T-cell (primary cell): ENCODE data around the gene ACOT12. TPM values are rescaled to one million over a fixed set of nuclear protein-coding genes. Genes with fewer than 3 reads are reported as not detected.

Experiments used
- ATAC-seq, 4 experiments: fragments of 200-7000 bp in 3 of 4; fragments of 150-1000 bp in 1 of 4; cut with Tn5 transposase; replicated peaks in 1 of 4; 1 replicate in 3 of 4; 2 replicates in 1 of 4; pipeline ENCODE4 v1.10.0; 2021; ENCODE audit warnings: moderate library complexity in 3 of 4, mild to moderate bottlenecking in 2 of 4, moderate number of reproducible peaks in 1 of 4
- CTCF ChIA-PET, 2 donors: fragments of 300-600 bp; sonication (Branson Sonifier 250); formaldehyde crosslinking; loops; one replicate each; lab custom pipeline; 2022; ENCODE audit warnings: antibody characterized with exemption in 2 of 2; lab: Charles Lee
- POLR2A ChIA-PET, 2 donors: fragments of 300-600 bp; sonication (Branson Sonifier 250); formaldehyde crosslinking; loops; one replicate each; lab custom pipeline; 2022; ENCODE audit warnings: antibody characterized with exemption in 2 of 2; lab: Charles Lee
- DNase-seq, 35 experiments: peaks; one replicate each; pipeline versions ENCODE4 v3.0.0 to v3.0.0-alpha.2; 2013 to 2023
- H3K27ac ChIP-seq: one replicate; pipeline ENCODE4 v1.5.1; 2013; ENCODE audit warnings: low read length
- H3K27me3 ChIP-seq, 2 experiments: replicated peaks in 1 of 2; 1 replicate in 1 of 2; 2 replicates in 1 of 2; pipeline versions ENCODE4 v1.6.1 to v1.7.0; 2013; ENCODE audit warnings: low read length in 1 of 2, mixed read lengths in 1 of 2; ENCODE audit not compliant: control insufficient read depth in 2 of 2, insufficient read depth in 2 of 2; ENCODE audit errors: extremely low read depth in 1 of 2
- H3K36me3 ChIP-seq, 2 donors: 1 replicate in 1 of 2; 2 replicates in 1 of 2; pipeline versions ENCODE4 v1.6.1 to v1.7.0; 2013; ENCODE audit warnings: low read length in 1 of 2; ENCODE audit not compliant: control insufficient read depth in 2 of 2, insufficient read depth in 1 of 2; ENCODE audit errors: extremely low read depth in 1 of 2
- H3K4me1 ChIP-seq, 2 experiments: 1 replicate in 1 of 2; 2 replicates in 1 of 2; pipeline versions ENCODE4 v1.6.1 to v1.7.0; 2013; ENCODE audit warnings: low read length in 2 of 2, mixed read lengths in 1 of 2; ENCODE audit not compliant: insufficient read depth in 2 of 2, control insufficient read depth in 1 of 2; ENCODE audit errors: extremely low read depth in 1 of 2
- H3K4me3 ChIP-seq, 2 donors: 1 replicate in 1 of 2; 2 replicates in 1 of 2; pipeline versions ENCODE4 v1.5.1 to v1.7.0; 2013; ENCODE audit warnings: mild to moderate bottlenecking in 2 of 2, low read length in 1 of 2, moderate library complexity in 1 of 2; ENCODE audit not compliant: control insufficient read depth in 1 of 2; ENCODE audit errors: extremely low read depth in 1 of 2
- H3K9me3 ChIP-seq: 2 replicates; pipeline ENCODE4 v1.7.0; 2013
- H3K27ac Mint-ChIP-seq, 2 donors: one replicate each; pipeline ENCODE4 v1.8.0; 2020 to 2021; ENCODE audit warnings: mild to moderate bottlenecking in 2 of 2, mixed read lengths in 2 of 2
- H3K27me3 Mint-ChIP-seq, 2 donors: one replicate each; pipeline ENCODE4 v1.8.0; 2021 to 2022; ENCODE audit warnings: mixed read lengths in 2 of 2
- H3K36me3 Mint-ChIP-seq: one replicate; pipeline ENCODE4 v1.8.0; 2021; ENCODE audit warnings: mixed read lengths
- H3K4me1 Mint-ChIP-seq, 3 donors: one replicate each; pipeline ENCODE4 v1.8.0; 2020 to 2022; ENCODE audit warnings: mixed read lengths in 3 of 3, mild to moderate bottlenecking in 1 of 3
- H3K4me3 Mint-ChIP-seq, 3 donors: one replicate each; pipeline ENCODE4 v1.8.0; 2020 to 2022; ENCODE audit warnings: mild to moderate bottlenecking in 3 of 3, mixed read lengths in 3 of 3, moderate library complexity in 3 of 3
- H3K9me3 Mint-ChIP-seq, 3 donors: one replicate each; pipeline ENCODE4 v1.8.0; 2020 to 2022; ENCODE audit warnings: mixed read lengths in 3 of 3
- WGBS: methylation state at CpG from one replicate; pipeline ENCODE4 v1.1.5; 2013; ENCODE audit warnings: missing lambda C conversion rate; ENCODE audit not compliant: insufficient coverage; 5-methylcytosine and 5-hydroxymethylcytosine counted together
- total RNA-seq, 35 experiments: library from RNA in 6 of 35; stranded (reverse) in 6 of 35; fragments of 120-200 nt in 1 of 35; gene quantifications; one replicate each; pipeline versions ENCODE4 v1.2.1 to v1.2.4 and lab custom pipeline; 2013 to 2026

Gene ACOT12
- total RNA-seq, 5 donors from 2014 or later (not counting 1 experiment from before 2014, with no cell fraction given): 0.22 TPM; not detected in 4

- Histone ChIP-seq H3K4me1 (peaks cover 0 to 9% of the 10 kb centered on the region in 2 experiments), H3K9me3 (no peaks in the 10 kb centered on the region), H3K27ac (no peak overlapping the region), H3K36me3 (no peaks in the 10 kb centered on the region), H3K4me3 (no peak overlapping the region), H3K27me3 (peaks cover 2 to 33% of the 10 kb centered on the region in 2 experiments)
- DNase-seq: no peak
- CTCF ChIA-PET: interaction anchor here in 1 of 2 donors (1.1 kb wide), 1 partner anchor 9 kb away, joined by 3 read pairs; no protein-coding TSS in a partner anchor
- Mint-ChIP-seq H3K4me1 (peaks cover 5 to 10% (median 5%) of the 10 kb centered on the region in 3 donors), H3K36me3 (no peaks in the 10 kb centered on the region), H3K4me3 (no peak overlapping the region), H3K9me3 (peaks cover 4 to 5% (median 5%) of the 10 kb centered on the region in 3 donors), H3K27ac (no peak overlapping the region), H3K27me3 (peaks cover 50 to 54% of the 10 kb centered on the region in 2 donors)
- no peak for ATAC-seq
- 93% methylated on average over 3 of the region's 3 CpGs for WGBS
- POLR2A ChIA-PET: no interaction called here
Observed at GRCh38 chr5:81395262-81395661, 1.3 kb upstream of the ACOT12 start.

GRCh38 chr5:81393430-81393782 is 528 bp downstream of the ACOT12 start:
- ChIA-PET CTCF (interaction anchor here in 1 of 2 donors (0.6 kb wide), 1 partner anchor 119 kb away, joined by 3 read pairs; no protein-coding TSS in a partner anchor), POLR2A (no interaction called here)
- Mint-ChIP-seq H3K27me3 (peaks cover 55% of the 10 kb centered on the region in 2 donors), H3K27ac (no peak overlapping the region), H3K4me3 (peak overlapping the region in 2 of 3 donors; percentile 39 to 62), H3K9me3 (peaks cover 4 to 5% (median 5%) of the 10 kb centered on the region in 3 donors), H3K4me1 (peaks cover 5 to 10% (median 5%) of the 10 kb centered on the region in 3 donors), H3K36me3 (no peaks in the 10 kb centered on the region)
- Histone ChIP-seq H3K27me3 (peaks cover 2 to 28% of the 10 kb centered on the region in 2 experiments), H3K36me3 (no peaks in the 10 kb centered on the region), H3K4me1 (peaks cover 0 to 9% of the 10 kb centered on the region in 2 experiments), H3K4me3 (no peak overlapping the region), H3K27ac (no peak overlapping the region), H3K9me3 (no peaks in the 10 kb centered on the region)
- no peak for ATAC-seq
- WGBS: 0% methylated on average over 1 of the region's 10 CpGs
- DNase-seq: no peak

DNA sequence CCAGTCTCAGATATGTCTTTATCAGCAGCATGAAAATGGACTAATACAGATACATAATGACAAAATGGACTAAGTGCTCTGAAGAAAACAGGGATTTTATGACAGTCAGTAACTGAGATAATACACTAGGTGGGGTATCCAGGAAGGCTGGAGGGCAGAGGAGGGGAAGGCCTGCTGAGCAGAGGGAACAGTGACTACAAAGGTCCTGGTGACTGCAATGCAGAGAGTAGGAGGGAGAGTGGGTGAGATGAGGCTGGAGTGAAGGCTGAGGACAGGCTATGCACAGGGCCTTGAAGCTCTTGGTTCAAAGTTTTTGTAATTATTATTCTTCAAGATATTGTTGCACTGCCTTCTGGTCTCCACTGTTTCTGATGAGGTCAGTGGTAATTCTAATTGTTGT is 4.9 kb downstream of the ACOT12 start:
- no peak overlapping the region for H3K27ac Mint-ChIP-seq
- H3K9me3 Mint-ChIP-seq: no peaks in the 10 kb centered on the region
- H3K4me3 ChIP-seq: no peak overlapping the region
- H3K36me3 ChIP-seq: no peaks in the 10 kb centered on the region
- H3K36me3 Mint-ChIP-seq: no peaks in the 10 kb centered on the region
- H3K4me1 Mint-ChIP-seq: peaks cover 0 to 6% (median 5%) of the 10 kb centered on the region in 3 donors
- H3K27me3 Mint-ChIP-seq: peaks cover 39 to 45% of the 10 kb centered on the region in 2 donors
- POLR2A ChIA-PET: no interaction called here
- peaks cover 0 to 10% of the 10 kb centered on the region in 2 experiments for H3K27me3 ChIP-seq
- no peaks in the 10 kb centered on the region for H3K9me3 ChIP-seq
- H3K4me3 Mint-ChIP-seq: no peak overlapping the region
- H3K4me1 ChIP-seq: peaks cover 0 to 5% of the 10 kb centered on the region in 2 experiments
- ATAC-seq (no peak), DNase-seq (no peak)
- CTCF ChIA-PET: no interaction called here
- H3K27ac ChIP-seq: no peak overlapping the region

DNA sequence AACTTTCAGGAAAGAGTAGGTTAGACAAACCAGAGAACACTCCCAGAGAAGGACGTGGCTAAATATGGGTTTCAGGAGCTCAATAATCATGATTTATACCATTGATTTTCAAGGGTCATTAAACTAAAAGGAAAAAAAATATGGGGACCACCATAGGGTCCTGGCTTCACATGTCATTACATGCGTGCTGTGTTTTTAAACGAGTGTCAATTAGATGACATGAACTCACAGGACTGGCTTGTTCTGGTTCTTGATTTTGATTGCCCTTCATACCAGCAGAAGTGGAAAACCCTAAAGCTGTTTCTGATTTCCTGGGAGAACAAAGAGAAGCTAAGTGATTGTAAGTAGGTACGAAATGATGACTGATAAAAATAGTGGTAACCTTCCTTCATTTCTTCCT is 5.8 kb downstream of the ACOT12 start:
- no peak overlapping the region for H3K27ac Mint-ChIP-seq
- ChIA-PET POLR2A (no interaction called here), CTCF (interaction anchor here in 1 of 2 donors (0.6 kb wide), 1 partner anchor 890 kb away, joined by 3 read pairs; no protein-coding TSS in a partner anchor)
- Histone ChIP-seq H3K36me3 (no peaks in the 10 kb centered on the region), H3K9me3 (no peaks in the 10 kb centered on the region), H3K27ac (no peak overlapping the region), H3K27me3 (peaks cover 0 to 4% of the 10 kb centered on the region in 2 experiments), H3K4me1 (no peaks in the 10 kb centered on the region), H3K4me3 (no peak overlapping the region)
- H3K4me1 Mint-ChIP-seq: peaks cover 0 to 2% (median 0%) of the 10 kb centered on the region in 3 donors
- no peaks in the 10 kb centered on the region for H3K36me3 Mint-ChIP-seq
- no CpG with 5 or more reads among the region's 4 CpGs for WGBS
- ATAC-seq: no peak
- DNase-seq: no peak
- H3K27me3 Mint-ChIP-seq: peaks cover 34 to 40% of the 10 kb centered on the region in 2 donors
- H3K9me3 Mint-ChIP-seq: no peaks in the 10 kb centered on the region
- no peak overlapping the region for H3K4me3 Mint-ChIP-seq

- Histone ChIP-seq H3K4me1 (no peaks in the 10 kb centered on the region), H3K4me3 (no peak overlapping the region), H3K27ac (no peak overlapping the region), H3K27me3 (no peaks in the 10 kb centered on the region), H3K9me3 (no peaks in the 10 kb centered on the region), H3K36me3 (no peaks in the 10 kb centered on the region)
- WGBS: 100% methylated on average over 2 of the region's 2 CpGs
- Mint-ChIP-seq H3K9me3 (no peaks in the 10 kb centered on the region), H3K27me3 (peaks cover 7 to 13% of the 10 kb centered on the region in 2 donors), H3K4me3 (no peak overlapping the region), H3K36me3 (no peaks in the 10 kb centered on the region), H3K27ac (no peak overlapping the region), H3K4me1 (no peaks in the 10 kb centered on the region)
- no peak for ATAC-seq
- POLR2A ChIA-PET: interaction anchor here in 1 of 2 donors (0.6 kb wide), 1 partner anchor 104 kb away, joined by 4 read pairs; no protein-coding TSS in a partner anchor
- CTCF ChIA-PET: interaction anchor here in 1 of 2 donors (0.6 kb wide), 2 partner anchors 32 to 55 kb away, joined by 4 read pairs; no protein-coding TSS in a partner anchor
- no peak for DNase-seq
Observed at GRCh38 chr5:81383867-81384266, 10.1 kb downstream of the ACOT12 start.

DNA sequence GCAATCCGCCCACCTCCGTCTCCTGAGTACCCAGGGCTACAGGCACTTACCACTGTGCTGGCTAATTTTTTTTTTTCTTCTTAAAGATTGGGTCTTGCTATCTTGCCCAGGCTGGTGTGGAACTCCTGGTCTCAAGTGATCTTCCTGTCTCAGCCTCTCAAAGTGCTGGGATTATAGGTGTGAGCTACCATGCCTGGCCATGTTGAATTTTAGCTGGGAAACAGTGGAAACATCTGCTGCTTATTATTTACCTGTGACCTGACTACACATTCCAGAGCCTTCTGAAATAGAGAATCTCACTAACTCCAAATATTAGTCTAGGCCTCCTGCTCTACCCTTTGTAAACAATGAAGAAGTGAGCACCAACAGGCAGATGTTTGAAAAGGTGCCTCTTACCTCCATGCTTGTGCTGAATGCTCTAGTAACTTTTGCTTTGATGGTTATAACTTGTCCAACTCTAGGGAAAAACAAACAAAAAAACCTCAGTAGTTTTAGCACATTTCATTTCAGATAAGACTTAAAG is 22.5 kb downstream of the ACOT12 start:
- no peak overlapping the region for H3K27ac Mint-ChIP-seq
- H3K4me3 ChIP-seq: no peak overlapping the region
- ChIA-PET POLR2A (no interaction called here), CTCF (no interaction called here)
- WGBS: 100% methylated on average over 2 of the region's 2 CpGs
- H3K36me3 Mint-ChIP-seq: no peaks in the 10 kb centered on the region
- no peaks in the 10 kb centered on the region for H3K4me1 ChIP-seq
- no peak overlapping the region for H3K4me3 Mint-ChIP-seq
- H3K9me3 ChIP-seq: no peaks in the 10 kb centered on the region
- no peaks in the 10 kb centered on the region for H3K36me3 ChIP-seq
- no peak overlapping the region for H3K27ac ChIP-seq
- DNase-seq (no peak), ATAC-seq (no peak)
- H3K4me1 Mint-ChIP-seq: no peaks in the 10 kb centered on the region
- H3K27me3 ChIP-seq: peaks cover 0 to 13% of the 10 kb centered on the region in 2 experiments
- H3K9me3 Mint-ChIP-seq: no peaks in the 10 kb centered on the region
- peaks cover 8 to 20% of the 10 kb centered on the region in 2 donors for H3K27me3 Mint-ChIP-seq
